Breast epithelium (tissue), 3 donors: ENCODE results near the gene KRT74.

Experiments
- CTCF ChIP-seq, 3 donors: fragments of 450-650 bp; IDR thresholded peaks; one replicate each; pipeline ENCODE4 v1.5.1; 2016 to 2017; ENCODE audit warnings: antibody characterized with exemption in 3 of 3, mild to moderate bottlenecking in 3 of 3, moderate library complexity in 3 of 3
- POLR2A ChIP-seq: fragments of 450-650 bp; IDR thresholded peaks from one replicate; pipeline ENCODE4 v1.6.1; 2016; ENCODE audit warnings: antibody characterized with exemption, mild to moderate bottlenecking, moderate library complexity

GRCh38 chr12:52600475-52600874 lies 26.8 kb upstream of the KRT74 start:
- TF ChIP-seq CTCF (IDR thresholded peaks at IDR 0.05) = no peak
- TF ChIP-seq POLR2A = no peak
